ENCODE measurements around the gene MMP17.

The MMP17 gene

DNA sequence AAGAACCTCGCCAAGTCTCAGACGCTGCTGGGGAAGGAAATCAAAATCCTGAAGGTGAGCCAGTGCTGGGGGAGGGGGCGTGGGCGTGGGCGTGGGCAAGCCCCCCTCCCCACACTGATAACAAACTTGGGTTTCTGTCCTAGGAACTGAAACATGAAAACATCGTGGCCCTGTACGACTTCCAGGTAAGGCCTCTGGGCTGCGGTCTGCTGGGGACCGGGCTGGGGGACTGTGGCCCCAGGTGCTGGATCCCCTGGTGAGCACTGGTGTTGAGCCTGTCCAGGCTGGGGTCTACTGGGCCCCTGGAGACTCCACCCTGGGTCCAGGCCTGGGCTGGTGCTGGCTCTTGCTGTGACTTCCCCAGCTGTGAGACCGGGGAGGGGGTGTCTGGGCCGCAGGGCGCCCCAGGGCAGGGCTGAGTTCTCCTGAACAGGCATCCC, 67.5 kb downstream of the MMP17 start:
- ATAC-seq (peak; percentile 16), DNase-seq (no peak)

DNA sequence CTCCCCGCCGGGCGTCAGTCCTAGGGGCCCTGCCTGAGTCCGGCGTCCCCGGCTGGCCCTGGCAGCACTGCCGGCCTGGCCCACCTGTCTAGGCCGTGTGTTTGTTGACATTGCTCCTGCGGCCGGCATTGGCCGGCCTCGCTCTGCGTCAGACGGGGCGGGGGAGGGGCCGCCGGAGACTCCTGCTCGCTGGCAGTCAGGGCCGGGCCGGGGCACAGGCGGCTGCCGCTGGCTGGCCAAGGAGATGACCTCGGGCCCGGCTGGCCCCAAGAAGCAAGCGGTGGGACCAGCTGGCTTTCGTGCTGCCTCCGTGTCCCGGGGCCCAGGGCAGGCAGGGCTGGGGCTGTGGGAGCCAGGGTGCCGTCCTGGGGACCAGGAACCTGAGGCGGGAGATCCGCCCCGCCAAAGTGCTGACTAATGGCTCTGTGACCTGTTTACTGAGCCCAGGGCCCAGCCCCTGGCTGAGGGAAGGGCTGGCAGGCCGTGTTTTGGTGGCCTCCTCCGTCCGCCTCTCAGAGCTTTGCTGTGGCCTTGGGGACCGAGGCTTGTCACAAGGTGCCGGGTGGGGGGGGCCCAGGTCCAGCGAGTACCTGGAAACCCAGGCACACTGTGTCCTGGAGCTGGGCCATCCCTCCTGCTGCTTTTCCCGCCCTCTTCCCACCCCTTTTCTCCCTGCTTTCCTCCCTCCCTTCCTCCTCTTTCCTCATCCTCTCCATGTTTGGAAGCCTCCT, 68.1 kb downstream of the MMP17 start:
- ATAC-seq = peak; percentile 77
- DNase-seq = peak; percentile 80

DNA sequence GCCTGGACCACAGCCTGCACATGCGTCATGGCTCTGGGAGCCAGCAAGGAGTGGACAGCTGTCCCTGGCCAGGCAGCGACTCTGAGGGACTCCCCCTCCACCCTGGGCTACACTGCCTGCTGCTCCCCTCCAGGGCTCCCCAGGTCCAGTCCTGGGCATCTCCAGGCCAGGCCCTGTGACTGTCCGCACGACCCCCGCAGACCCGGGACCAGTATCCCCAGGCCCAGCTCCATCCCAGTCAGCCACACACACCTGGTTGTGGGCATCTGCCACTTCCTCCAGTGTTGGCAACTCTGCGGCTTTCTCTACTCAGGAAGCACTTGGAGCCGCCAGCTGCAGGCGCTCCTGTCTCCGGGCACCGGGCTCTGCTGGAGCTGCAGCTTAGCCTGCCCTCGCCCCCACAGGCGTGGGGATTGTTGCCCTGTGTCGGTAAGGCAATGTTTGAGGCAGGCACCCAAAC, 68.6 kb downstream of the MMP17 start:
- DNase-seq (no peak), ATAC-seq (no peak)

DNA sequence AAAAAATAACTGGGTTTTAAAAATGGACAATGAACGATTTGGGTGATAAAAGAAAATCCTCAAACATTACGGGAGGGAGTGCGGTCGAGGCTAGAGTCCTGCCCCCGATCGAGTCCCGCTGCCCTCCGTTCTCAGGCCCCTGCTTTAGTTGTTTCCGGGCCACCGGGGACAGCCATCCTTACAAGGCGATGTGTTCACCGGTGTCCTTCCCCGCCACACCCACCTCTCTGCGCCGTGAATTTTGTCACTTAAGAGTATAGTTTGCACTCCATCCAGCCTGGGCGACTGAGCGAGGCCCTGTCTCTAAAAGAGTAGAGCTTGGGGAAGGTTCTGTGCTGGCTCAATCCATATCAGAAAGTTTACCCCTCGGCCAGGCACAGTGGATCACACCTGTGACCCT, 69.1 kb downstream of the MMP17 start:
- no peak for ATAC-seq
- DNase-seq = no peak

DNA sequence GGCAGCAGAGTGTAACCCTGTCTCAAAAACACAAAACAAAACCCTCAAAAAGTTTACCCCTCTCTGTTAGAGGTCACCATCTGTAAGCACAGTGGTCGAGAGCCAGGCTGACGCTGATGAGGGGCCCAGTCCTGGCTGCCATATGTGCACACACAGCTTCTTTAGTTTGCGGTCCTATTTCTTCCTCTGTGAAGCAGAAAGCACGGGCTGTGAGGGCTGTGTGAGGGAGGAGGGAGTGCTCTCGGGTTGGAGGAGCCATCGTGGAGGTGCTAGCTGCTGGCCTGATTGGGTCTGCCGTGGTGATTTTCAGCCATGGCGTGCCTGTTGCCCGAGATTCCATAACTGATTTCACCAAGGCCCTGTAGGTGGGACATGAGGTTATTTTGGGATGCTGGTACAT, 69.7 kb downstream of the MMP17 start:
- no peak for DNase-seq

DNA sequence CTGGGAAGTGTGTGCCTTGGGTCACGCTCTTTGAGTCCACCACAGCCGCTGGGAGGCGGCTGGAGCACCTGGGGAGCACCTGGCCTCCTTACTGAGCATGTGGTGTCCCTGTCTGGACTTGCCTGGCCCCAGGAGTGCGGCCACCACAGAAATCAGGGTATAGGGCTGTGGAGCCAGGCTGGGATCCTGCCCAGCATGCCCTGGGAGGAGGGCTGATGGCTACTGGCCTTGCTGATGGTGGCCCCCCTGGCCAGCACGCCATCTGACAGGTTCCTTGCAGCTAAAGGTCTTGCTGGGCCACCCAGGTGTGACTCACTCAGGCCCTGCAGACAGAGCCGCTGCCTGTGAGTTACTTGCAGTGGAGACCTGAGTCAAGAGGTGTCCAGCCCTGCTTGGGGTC, 72.2 kb downstream of the MMP17 start:
- ATAC-seq (no peak), DNase-seq (no peak)

More for the DNA sequence above, 69.7 kb downstream of the MMP17 start:
- no peak for ATAC-seq

Measured in stimulated activated naive CD8-positive, alpha-beta T cell treated with anti-CD3 and anti-CD28 coated beads, Interleukin-15, Interleukin-2, amounts not matched to agents 100 U/mL and 50 U/mL, for 24 hours (primary cell).